Testis (tissue), 2 donors: ENCODE results near the gene PIM3.

Experiments
- CTCF ChIP-seq, 3 experiments: fragments of 450-650 bp in 2 of 3; fragments of 200-600 bp in 1 of 3; sonication (generic) in 1 of 3; IDR thresholded peaks; one replicate each; pipeline ENCODE4 v1.5.1; 2016 to 2019; ENCODE audit warnings: antibody characterized with exemption in 3 of 3, mild to moderate bottlenecking in 2 of 3, moderate library complexity in 1 of 3
- POLR2A ChIP-seq: fragments of 450-650 bp; IDR thresholded peaks from one replicate; pipeline ENCODE4 v1.6.1; 2017; ENCODE audit warnings: antibody characterized with exemption, mild to moderate bottlenecking, moderate library complexity

- TF ChIP-seq CTCF (IDR thresholded peaks at IDR 0.05) (no peak), POLR2A (no peak)
These were observed 2.1 kb upstream of the PIM3 start for GRCh38 chr22:49958366-49958921.
